ENCODE results near the gene KAZN.

KAZN gene

GRCh38 chr1:15011661-15012060 is 413.2 kb downstream of the KAZN start (continued):
- TF ChIP-seq RARB (CRISPR knock-in tag; IDR thresholded peaks at IDR 0.05) (no peak), BACH2 (CRISPR knock-in tag; IDR thresholded peaks at IDR 0.05; ENCODE audit: borderline replicate concordance) (no peak), ESRRG (CRISPR knock-in tag; IDR thresholded peaks at IDR 0.05) (no peak), TSHZ2 (CRISPR knock-in tag; IDR thresholded peaks at IDR 0.05) (no peak), ISL1 (CRISPR knock-in tag; IDR thresholded peaks at IDR 0.05) (no peak), GLIS3 (CRISPR knock-in tag; IDR thresholded peaks at IDR 0.05) (no peak), ZFP3 (CRISPR knock-in tag; IDR thresholded peaks at IDR 0.05) (no peak), ARNTL (CRISPR knock-in tag; IDR thresholded peaks at IDR 0.05; ENCODE audit: borderline replicate concordance, low read depth) (no peak), PPARA (CRISPR knock-in tag; IDR thresholded peaks at IDR 0.05; ENCODE audit: borderline replicate concordance) (no peak)

GRCh38 chr1:15012822-15013221 is 414.3 kb downstream of the KAZN start:
- TF ChIP-seq GLIS3 (CRISPR knock-in tag; IDR thresholded peaks at IDR 0.05): no peak
- TF ChIP-seq SNAI2 (CRISPR knock-in tag; IDR thresholded peaks at IDR 0.05): no peak
- TF ChIP-seq PATZ1 (CRISPR knock-in tag; IDR thresholded peaks at IDR 0.05; ENCODE audit: borderline replicate concordance): no peak
- TF ChIP-seq ARNTL (CRISPR knock-in tag; IDR thresholded peaks at IDR 0.05; ENCODE audit: borderline replicate concordance, low read depth): no peak
- TF ChIP-seq CREB5 (CRISPR knock-in tag; IDR thresholded peaks at IDR 0.05; ENCODE audit: low read depth): no peak
- no peak for TF ChIP-seq ZNF70 (CRISPR knock-in tag; IDR thresholded peaks at IDR 0.05)
- no peak for TF ChIP-seq TCF4 (CRISPR knock-in tag; IDR thresholded peaks at IDR 0.05; ENCODE audit: borderline replicate concordance)
- no peak for TF ChIP-seq OSR1 (CRISPR knock-in tag; IDR thresholded peaks at IDR 0.05)
- no peak for TF ChIP-seq ZFP3 (CRISPR knock-in tag; IDR thresholded peaks at IDR 0.05)
- TF ChIP-seq ZC3H10 (CRISPR knock-in tag; IDR thresholded peaks at IDR 0.05): no peak
- no peak for TF ChIP-seq TOX (CRISPR knock-in tag; IDR thresholded peaks at IDR 0.05; ENCODE audit: borderline replicate concordance)
- no peak for TF ChIP-seq RARB (CRISPR knock-in tag; IDR thresholded peaks at IDR 0.05)
- TF ChIP-seq ZNF565 (CRISPR knock-in tag; conservative IDR thresholded peaks at IDR 0.05; ENCODE audit: low read depth): no peak
- TF ChIP-seq PPARA (CRISPR knock-in tag; IDR thresholded peaks at IDR 0.05; ENCODE audit: borderline replicate concordance): no peak
- no peak for TF ChIP-seq POU6F1 (CRISPR knock-in tag; IDR thresholded peaks at IDR 0.05; ENCODE audit: borderline replicate concordance, low read depth)
- no peak for TF ChIP-seq CSDC2 (CRISPR knock-in tag; IDR thresholded peaks at IDR 0.05)
- no peak for TF ChIP-seq BACH2 (CRISPR knock-in tag; IDR thresholded peaks at IDR 0.05; ENCODE audit: borderline replicate concordance)
- no peak for ATAC-seq

- no peak; the same call in 1 of the 3 replicates for ATAC-seq
- TF ChIP-seq ZFP30 (CRISPR knock-in tag; IDR thresholded peaks at IDR 0.05) (no peak), ISL1 (CRISPR knock-in tag; IDR thresholded peaks at IDR 0.05) (no peak), ARNTL (CRISPR knock-in tag; IDR thresholded peaks at IDR 0.05; ENCODE audit: borderline replicate concordance, low read depth) (no peak), GLIS3 (CRISPR knock-in tag; IDR thresholded peaks at IDR 0.05) (no peak), ZC3H10 (CRISPR knock-in tag; IDR thresholded peaks at IDR 0.05) (no peak), ZNF565 (CRISPR knock-in tag; conservative IDR thresholded peaks at IDR 0.05; ENCODE audit: low read depth) (no peak), ESRRG (CRISPR knock-in tag; IDR thresholded peaks at IDR 0.05) (no peak), PATZ1 (CRISPR knock-in tag; IDR thresholded peaks at IDR 0.05; ENCODE audit: borderline replicate concordance) (no peak), CREB5 (CRISPR knock-in tag; IDR thresholded peaks at IDR 0.05; ENCODE audit: low read depth) (no peak), ZNF8 (CRISPR knock-in tag; IDR thresholded peaks at IDR 0.05) (no peak)
Observed at GRCh38 chr1:15013767-15014166, 415.3 kb downstream of the KAZN start.
